Sigmoid colon (tissue), 4 donors: Measurements from ENCODE around the gene UBE3C.

Experiments used
- CTCF ChIP-seq, 4 experiments: fragments of 450-650 bp in 3 of 4; fragments of 200-600 bp in 1 of 4; IDR thresholded peaks; one replicate each; pipeline ENCODE4 v1.5.1; 2016 to 2019; ENCODE audit warnings: antibody characterized with exemption in 4 of 4, mild to moderate bottlenecking in 3 of 4, moderate library complexity in 2 of 4
- POLR2AphosphoS5 ChIP-seq, 4 donors: sonication (generic); formaldehyde crosslinking; IDR thresholded peaks; one replicate each; pipeline ENCODE4 v1.6.1; 2017; ENCODE audit warnings: antibody characterized with exemption in 4 of 4

- TF ChIP-seq CTCF (IDR thresholded peaks at IDR 0.05) = no peak
- TF ChIP-seq POLR2AphosphoS5 (IDR thresholded peaks at IDR 0.05) = no peak
Measured at GRCh38 chr7:157280216-157280841, 141.6 kb downstream of the UBE3C start.
